NCI-H1092 (cell line): ENCODE results near the gene GIPC2.

Experiments
- DNase-seq: peaks from one replicate; lab custom pipeline; 2025; lab: John Stamatoyannopoulos, UW

The GIPC2 gene

GRCh38 chr1:78146205-78146771, 100.5 kb downstream of the GIPC2 start:
- no peak for DNase-seq

GRCh38 chr1:78147031-78147430, 101.3 kb downstream of the GIPC2 start:
- DNase-seq = no peak

- DNase-seq = no peak
Measured at GRCh38 chr1:78153092-78153736, 107.4 kb downstream of the GIPC2 start.

GRCh38 chr1:78155121-78155520, 109.4 kb downstream of the GIPC2 start:
- DNase-seq = no peak

- no peak for DNase-seq
Measured at GRCh38 chr1:78156805-78157521, 111.2 kb downstream of the GIPC2 start.

GRCh38 chr1:78165816-78166215, 120.0 kb downstream of the GIPC2 start:
- DNase-seq = no peak

GRCh38 chr1:78168306-78168705, 122.5 kb downstream of the GIPC2 start:
- no peak for DNase-seq

- no peak for DNase-seq
Measured at GRCh38 chr1:78170859-78171258, 125.1 kb downstream of the GIPC2 start.

- no peak for DNase-seq
Measured at GRCh38 chr1:78171736-78172590, 126.2 kb downstream of the GIPC2 start.

- DNase-seq = peak; percentile 35
Measured at GRCh38 chr1:78176448-78176847, 130.7 kb downstream of the GIPC2 start.

- DNase-seq = no peak
Measured at GRCh38 chr1:78177708-78178270, 132.0 kb downstream of the GIPC2 start.

GRCh38 chr1:78178816-78179215, 133.1 kb downstream of the GIPC2 start:
- no peak for DNase-seq

- DNase-seq = no peak
Measured at GRCh38 chr1:78184460-78185072, 138.8 kb downstream of the GIPC2 start.
